ENCODE measurements around the gene LY86. TPM values are rescaled to one million over a fixed set of nuclear protein-coding genes. Genes with fewer than 3 reads are reported as not detected.
"Not testable (repeated sequence)": the region's sequence is repeated elsewhere in the genome, so short reads cannot be mapped to it uniquely, and the experiment has no call there.

LY86 gene
- total RNA-seq, 2 donors from 2014 or later, result not detected

- no peak for ATAC-seq (replicated peaks)
- Mint-ChIP-seq H3K4me3 (no peak overlapping the region), H3K27ac (no peak overlapping the region), H3K9me3 (no peaks in the 10 kb centered on the region), H3K4me1 (peaks cover 11% of the 10 kb centered on the region), H3K36me3 (ENCODE audit: low read depth) (no peaks in the 10 kb centered on the region), H3K27me3 (peaks cover 11% of the 10 kb centered on the region)
Measured at GRCh38 chr6:6597682-6598081, 9.2 kb downstream of the LY86 start.

- H3K4me1 Mint-ChIP-seq, result peaks cover 5% of the 10 kb centered on the region
- no peaks in the 10 kb centered on the region for H3K36me3 Mint-ChIP-seq (ENCODE audit: low read depth)
- H3K27me3 Mint-ChIP-seq, result peaks cover 11% of the 10 kb centered on the region
- H3K9me3 Mint-ChIP-seq, result peaks cover 1% of the 10 kb centered on the region
- no peak overlapping the region for H3K4me3 Mint-ChIP-seq
- no peak overlapping the region for H3K27ac Mint-ChIP-seq
- ATAC-seq (replicated peaks), result no peak
Measured at GRCh38 chr6:6599468-6599873, 11.0 kb downstream of the LY86 start.

- peaks cover 3% of the 10 kb centered on the region for H3K9me3 Mint-ChIP-seq
- ATAC-seq (replicated peaks), result no peak
- no peaks in the 10 kb centered on the region for H3K36me3 Mint-ChIP-seq (ENCODE audit: low read depth)
- no peak overlapping the region for H3K4me3 Mint-ChIP-seq
- H3K4me1 Mint-ChIP-seq, result peaks cover 5% of the 10 kb centered on the region
- no peak overlapping the region for H3K27ac Mint-ChIP-seq
- peaks cover 11% of the 10 kb centered on the region for H3K27me3 Mint-ChIP-seq
Measured at GRCh38 chr6:6600875-6601274, 12.4 kb downstream of the LY86 start.

- H3K36me3 Mint-ChIP-seq (ENCODE audit: low read depth), result no peaks in the 10 kb centered on the region
- peaks cover 5% of the 10 kb centered on the region for H3K4me1 Mint-ChIP-seq
- H3K27me3 Mint-ChIP-seq, result peaks cover 11% of the 10 kb centered on the region
- H3K4me3 Mint-ChIP-seq, result no peak overlapping the region
- H3K9me3 Mint-ChIP-seq, result peaks cover 3% of the 10 kb centered on the region
- ATAC-seq (replicated peaks), result no peak
- H3K27ac Mint-ChIP-seq, result no peak overlapping the region
Measured at GRCh38 chr6:6602262-6602661, 13.7 kb downstream of the LY86 start.

- Mint-ChIP-seq H3K27ac (no peak overlapping the region), H3K27me3 (peaks cover 11% of the 10 kb centered on the region), H3K36me3 (ENCODE audit: low read depth) (no peaks in the 10 kb centered on the region), H3K4me1 (peaks cover 5% of the 10 kb centered on the region), H3K9me3 (peaks cover 3% of the 10 kb centered on the region), H3K4me3 (no peak overlapping the region)
- ATAC-seq (replicated peaks), result no peak
Measured at GRCh38 chr6:6603317-6603716, 14.8 kb downstream of the LY86 start.

- Mint-ChIP-seq H3K4me3 (no peak overlapping the region), H3K4me1 (peaks cover 5% of the 10 kb centered on the region), H3K27me3 (peaks cover 6% of the 10 kb centered on the region), H3K27ac (no peak overlapping the region), H3K9me3 (peaks cover 3% of the 10 kb centered on the region), H3K36me3 (ENCODE audit: low read depth) (no peaks in the 10 kb centered on the region)
- ATAC-seq (replicated peaks), result no peak
Measured at GRCh38 chr6:6604015-6604414, 15.5 kb downstream of the LY86 start.

- H3K4me1 Mint-ChIP-seq, result peaks cover 5% of the 10 kb centered on the region
- H3K27me3 Mint-ChIP-seq, result peaks cover 6% of the 10 kb centered on the region
- no peak overlapping the region for H3K4me3 Mint-ChIP-seq
- no peaks in the 10 kb centered on the region for H3K36me3 Mint-ChIP-seq (ENCODE audit: low read depth)
- peaks cover 3% of the 10 kb centered on the region for H3K9me3 Mint-ChIP-seq
- no peak for ATAC-seq (replicated peaks)
- H3K27ac Mint-ChIP-seq, result no peak overlapping the region
Measured at GRCh38 chr6:6604566-6604965, 16.0 kb downstream of the LY86 start.

- Mint-ChIP-seq H3K4me3 (no peak overlapping the region), H3K27me3 (peaks cover 3% of the 10 kb centered on the region)
- no peak for ATAC-seq (replicated peaks)
Measured at GRCh38 chr6:6605873-6606272, 17.4 kb downstream of the LY86 start.

GRCh38 chr6:6606391-6607030 is 18.0 kb downstream of the LY86 start:
- H3K27me3 Mint-ChIP-seq; H3K9me3 Mint-ChIP-seq; H3K4me1 Mint-ChIP-seq; H3K4me3 Mint-ChIP-seq; ATAC-seq (replicated peaks); H3K27ac Mint-ChIP-seq; H3K36me3 Mint-ChIP-seq (ENCODE audit: low read depth): not testable (repeated sequence)

More at GRCh38 chr6:6605873-6606272, 17.4 kb downstream of the LY86 start:
- Mint-ChIP-seq H3K4me1 (peaks cover 2% of the 10 kb centered on the region), H3K36me3 (ENCODE audit: low read depth) (no peaks in the 10 kb centered on the region), H3K27ac (no peak overlapping the region), H3K9me3 (peaks cover 3% of the 10 kb centered on the region)

GRCh38 chr6:6609450-6609849 is 20.9 kb downstream of the LY86 start:
- Mint-ChIP-seq H3K4me1 (peaks cover 3% of the 10 kb centered on the region), H3K27ac (no peak overlapping the region), H3K9me3 (peaks cover 2% of the 10 kb centered on the region), H3K36me3 (ENCODE audit: low read depth) (no peaks in the 10 kb centered on the region), H3K27me3 (no peaks in the 10 kb centered on the region), H3K4me3 (peak overlapping the region; percentile 19)
- ATAC-seq (replicated peaks), result no peak

- no peaks in the 10 kb centered on the region for H3K9me3 Mint-ChIP-seq
Measured at GRCh38 chr6:6610031-6610591, 21.6 kb downstream of the LY86 start.

GRCh38 chr6:6611486-6611885 is 23.0 kb downstream of the LY86 start:
- Mint-ChIP-seq H3K9me3 (no peaks in the 10 kb centered on the region), H3K4me1 (peaks cover 8% of the 10 kb centered on the region), H3K4me3 (no peak overlapping the region), H3K36me3 (ENCODE audit: low read depth) (no peaks in the 10 kb centered on the region), H3K27me3 (no peaks in the 10 kb centered on the region), H3K27ac (no peak overlapping the region)
- no peak for ATAC-seq (replicated peaks)

More at GRCh38 chr6:6610031-6610591, 21.6 kb downstream of the LY86 start:
- ATAC-seq (replicated peaks), result peak; percentile 53
- H3K4me3 Mint-ChIP-seq, result peak overlapping the region; percentile 19
- no peak overlapping the region for H3K27ac Mint-ChIP-seq
- no peaks in the 10 kb centered on the region for H3K27me3 Mint-ChIP-seq
- H3K36me3 Mint-ChIP-seq (ENCODE audit: low read depth), result no peaks in the 10 kb centered on the region
- peaks cover 8% of the 10 kb centered on the region for H3K4me1 Mint-ChIP-seq

- H3K4me1 Mint-ChIP-seq, result peaks cover 8% of the 10 kb centered on the region
- no peaks in the 10 kb centered on the region for H3K36me3 Mint-ChIP-seq (ENCODE audit: low read depth)
- no peak for ATAC-seq (replicated peaks)
- H3K27ac Mint-ChIP-seq, result no peak overlapping the region
- H3K9me3 Mint-ChIP-seq, result no peaks in the 10 kb centered on the region
- H3K4me3 Mint-ChIP-seq, result no peak overlapping the region
- H3K27me3 Mint-ChIP-seq, result no peaks in the 10 kb centered on the region
Measured at GRCh38 chr6:6612308-6612707, 23.8 kb downstream of the LY86 start.

- peak overlapping the region; percentile 70 for H3K4me3 Mint-ChIP-seq
- not testable (repeated sequence) for H3K9me3 Mint-ChIP-seq; H3K27me3 Mint-ChIP-seq; ATAC-seq (replicated peaks); H3K27ac Mint-ChIP-seq; H3K36me3 Mint-ChIP-seq (ENCODE audit: low read depth); H3K4me1 Mint-ChIP-seq
Measured at GRCh38 chr6:6613103-6613718, 24.7 kb downstream of the LY86 start.

Data from activated T-helper 17 cell treated with anti-CD3 and anti-CD28 coated beads, Interleukin-2, amount 50 U/mL, for 72 hours (primary cell).